Tibial artery (tissue), 4 donors: ENCODE results near the gene BRI3BP.

Experiments
- DNase-seq, 2 donors: peaks; one replicate each; pipeline ENCODE4 v3.0.0-alpha.2; 2019
- H3K27ac ChIP-seq, 2 donors: fragments of 200-600 bp; sonication (generic) in 1 of 2; 1 replicate in 1 of 2; 2 replicates in 1 of 2; pipeline ENCODE4 v1.5.1; 2018 to 2019; ENCODE audit warnings: mild to moderate bottlenecking in 1 of 2
- H3K27me3 ChIP-seq, 2 donors: fragments of 200-600 bp; sonication (generic) in 1 of 2; one replicate each; pipeline versions ENCODE4 v1.5.1 to v1.6.0; 2016 to 2019
- H3K36me3 ChIP-seq, 3 donors: fragments of 200-600 bp; sonication (generic) in 2 of 3; one replicate each; pipeline ENCODE4 v1.5.1; 2016 to 2019; ENCODE audit warnings: mild to moderate bottlenecking in 2 of 3
- H3K4me1 ChIP-seq, 4 donors: fragments of 200-600 bp; sonication (generic) in 2 of 4; 1 replicate in 3 of 4; 2 replicates in 1 of 4; pipeline ENCODE4 v1.5.1; 2016 to 2019
- H3K4me3 ChIP-seq, 2 donors: fragments of 200-600 bp; sonication (generic) in 1 of 2; 1 replicate in 1 of 2; 2 replicates in 1 of 2; pipeline ENCODE4 v1.5.1; 2018 to 2019; ENCODE audit warnings: mild to moderate bottlenecking in 2 of 2
- H3K9me3 ChIP-seq, 3 donors: fragments of 200-600 bp; sonication (generic) in 1 of 3; one replicate each; pipeline ENCODE4 v1.5.1; 2016 to 2019
- intact Hi-C: fragments of 100-400 bp; cut with DNase I; formaldehyde crosslinking; loops from one replicate; pipeline ENCODE4 v1.15.0; 2023; ENCODE audit warnings: low total_unique reads
- TF ChIP-seq, protein P1 (sequence below), 2 experiments: fragments of 200-600 bp in 1 of 2; fragments of 450-650 bp in 1 of 2; IDR thresholded peaks; one replicate each; pipeline ENCODE4 v1.5.1; 2017 to 2019; ENCODE audit warnings: antibody characterized with exemption in 2 of 2, mild to moderate bottlenecking in 1 of 2, moderate library complexity in 1 of 2

Gene BRI3BP

DNA sequence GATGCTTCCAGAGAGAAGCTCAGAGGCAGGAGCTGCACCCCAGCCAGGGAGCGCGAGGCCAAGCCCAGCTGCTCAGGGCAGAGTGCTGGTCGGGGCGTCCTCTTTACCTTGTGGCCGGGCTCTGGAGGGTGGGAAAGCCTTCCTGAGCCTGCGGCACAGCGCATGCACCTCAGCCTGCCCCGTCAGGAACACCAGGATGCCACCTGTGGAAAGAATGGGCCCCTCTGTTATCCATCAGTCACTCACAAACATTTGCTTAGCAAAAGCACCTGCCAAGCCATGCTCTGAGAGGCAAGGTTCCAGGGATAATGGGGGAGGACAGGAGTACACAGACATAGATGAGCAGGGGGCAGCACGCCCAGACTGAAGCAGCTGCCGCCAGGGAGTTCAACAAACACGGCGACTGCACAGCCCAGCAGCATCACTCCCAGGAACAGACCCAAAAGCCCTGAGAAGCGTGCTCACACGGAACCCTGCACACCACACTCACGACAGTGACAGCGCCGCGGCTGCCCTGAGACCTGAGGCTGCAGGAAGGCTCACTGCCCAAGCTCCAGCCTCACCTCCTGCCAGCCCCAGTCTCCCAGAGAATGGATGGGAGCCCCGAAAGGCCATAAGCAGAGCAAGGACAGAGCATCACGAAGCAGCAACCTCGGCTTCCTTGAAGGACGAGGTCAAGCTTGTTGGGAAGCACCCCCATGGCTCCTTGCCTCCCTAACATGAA lies 26.3 kb upstream of the BRI3BP start:
- intact Hi-C loops: no loop called here
- TF ChIP-seq, protein P1, sequence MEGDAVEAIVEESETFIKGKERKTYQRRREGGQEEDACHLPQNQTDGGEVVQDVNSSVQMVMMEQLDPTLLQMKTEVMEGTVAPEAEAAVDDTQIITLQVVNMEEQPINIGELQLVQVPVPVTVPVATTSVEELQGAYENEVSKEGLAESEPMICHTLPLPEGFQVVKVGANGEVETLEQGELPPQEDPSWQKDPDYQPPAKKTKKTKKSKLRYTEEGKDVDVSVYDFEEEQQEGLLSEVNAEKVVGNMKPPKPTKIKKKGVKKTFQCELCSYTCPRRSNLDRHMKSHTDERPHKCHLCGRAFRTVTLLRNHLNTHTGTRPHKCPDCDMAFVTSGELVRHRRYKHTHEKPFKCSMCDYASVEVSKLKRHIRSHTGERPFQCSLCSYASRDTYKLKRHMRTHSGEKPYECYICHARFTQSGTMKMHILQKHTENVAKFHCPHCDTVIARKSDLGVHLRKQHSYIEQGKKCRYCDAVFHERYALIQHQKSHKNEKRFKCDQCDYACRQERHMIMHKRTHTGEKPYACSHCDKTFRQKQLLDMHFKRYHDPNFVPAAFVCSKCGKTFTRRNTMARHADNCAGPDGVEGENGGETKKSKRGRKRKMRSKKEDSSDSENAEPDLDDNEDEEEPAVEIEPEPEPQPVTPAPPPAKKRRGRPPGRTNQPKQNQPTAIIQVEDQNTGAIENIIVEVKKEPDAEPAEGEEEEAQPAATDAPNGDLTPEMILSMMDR (IDR thresholded peaks at IDR 0.05): no peak

DNA sequence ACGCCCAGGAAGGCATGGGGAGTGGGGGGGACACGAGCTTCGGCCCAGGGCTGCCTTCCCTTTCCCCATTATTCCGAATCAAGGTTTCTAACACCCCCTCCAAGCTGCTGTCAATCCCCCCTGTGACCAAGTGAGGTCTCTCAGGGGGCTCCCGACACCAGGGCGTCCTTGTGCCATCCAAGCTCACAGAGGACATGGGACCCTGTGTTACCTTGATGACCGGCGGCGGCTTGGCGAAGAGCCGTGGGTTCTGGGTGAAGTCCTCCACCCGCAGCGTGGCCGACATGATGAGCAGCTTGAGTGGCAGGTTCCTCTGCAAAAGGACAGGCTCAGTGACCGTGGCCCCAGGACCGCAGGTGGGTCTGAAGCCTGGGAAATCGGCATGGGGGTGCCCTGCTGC lies 24.8 kb upstream of the BRI3BP start:
- intact Hi-C loops: no loop called here
- Histone ChIP-seq H3K9me3 (no peaks in the 10 kb centered on the region), H3K27ac (no peak overlapping the region), H3K36me3 (peaks cover 59 to 99% (median 83%) of the 10 kb centered on the region in 3 donors), H3K4me3 (no peak overlapping the region), H3K27me3 (no peaks in the 10 kb centered on the region), H3K4me1 (no peaks in the 10 kb centered on the region)
- TF ChIP-seq, protein P1 (IDR thresholded peaks at IDR 0.05): no peak
- no peak for DNase-seq

More for the DNA sequence above, 26.3 kb upstream of the BRI3BP start:
- no peaks in the 10 kb centered on the region for H3K27me3 ChIP-seq
- peaks cover 66 to 100% (median 86%) of the 10 kb centered on the region in 3 donors for H3K36me3 ChIP-seq
- no peaks in the 10 kb centered on the region for H3K4me1 ChIP-seq
- no peak overlapping the region for H3K27ac ChIP-seq
- no peaks in the 10 kb centered on the region for H3K9me3 ChIP-seq
- no peak overlapping the region for H3K4me3 ChIP-seq
- no peak for DNase-seq

DNA sequence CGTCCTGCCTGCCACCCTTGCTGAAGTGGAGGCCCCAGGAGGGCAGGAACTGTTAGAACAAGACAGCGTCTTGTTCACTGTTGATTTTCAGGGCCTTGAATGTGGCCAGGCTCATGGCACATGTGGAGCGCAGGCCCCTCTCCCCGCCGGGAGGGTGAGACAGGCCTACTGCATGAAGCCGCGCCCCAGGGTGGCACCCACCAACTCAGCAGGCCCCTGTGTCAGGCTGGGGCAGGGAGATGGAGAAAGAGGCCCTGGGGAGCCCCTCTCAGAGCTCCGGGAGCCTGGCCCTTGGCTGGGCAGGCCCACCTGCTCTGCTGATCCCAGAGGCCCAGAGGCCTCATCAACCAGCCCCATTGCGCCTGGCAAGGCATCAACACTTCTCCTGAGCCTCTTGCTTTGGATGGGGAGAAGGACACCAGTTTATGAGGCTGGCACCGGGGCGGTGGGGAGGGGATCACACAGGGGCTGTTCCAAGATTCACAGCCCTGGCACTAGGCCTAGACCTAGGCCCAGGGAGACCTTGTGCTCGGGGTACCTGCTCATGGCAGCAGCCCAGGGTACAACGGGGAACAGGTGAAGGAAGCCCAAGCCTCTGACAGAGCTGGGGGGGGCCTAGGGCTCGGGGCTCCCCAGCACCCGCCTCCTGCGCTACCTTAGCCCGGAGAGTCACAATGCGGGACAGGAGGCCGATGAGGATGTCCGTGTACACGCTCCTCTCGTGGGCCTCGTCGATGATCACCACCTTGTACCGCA lies 22.6 kb upstream of the BRI3BP start:
- TF ChIP-seq, protein P1 (IDR thresholded peaks at IDR 0.05): no peak
- H3K27me3 ChIP-seq: no peaks in the 10 kb centered on the region
- H3K9me3 ChIP-seq: no peaks in the 10 kb centered on the region
- no peak for DNase-seq
- intact Hi-C loops: no loop called here
- no peak overlapping the region for H3K4me3 ChIP-seq
- no peak overlapping the region for H3K27ac ChIP-seq
- H3K36me3 ChIP-seq: peaks cover 57 to 99% (median 78%) of the 10 kb centered on the region in 3 donors
- H3K4me1 ChIP-seq: no peaks in the 10 kb centered on the region

GRCh38 chr12:124971603-124972002 lies 21.8 kb upstream of the BRI3BP start:
- no peak for DNase-seq
- H3K27me3 ChIP-seq: no peaks in the 10 kb centered on the region
- TF ChIP-seq, protein P1 (IDR thresholded peaks at IDR 0.05): no peak
- H3K4me3 ChIP-seq: no peak overlapping the region
- H3K4me1 ChIP-seq: no peaks in the 10 kb centered on the region
- H3K27ac ChIP-seq: no peak overlapping the region
- intact Hi-C loops: no loop called here
- peaks cover 63 to 99% (median 83%) of the 10 kb centered on the region in 3 donors for H3K36me3 ChIP-seq
- no peaks in the 10 kb centered on the region for H3K9me3 ChIP-seq

GRCh38 chr12:124972211-124972610 lies 21.2 kb upstream of the BRI3BP start:
- intact Hi-C loops: no loop called here

More at GRCh38 chr12:124972211-124972610, 21.2 kb upstream of the BRI3BP start:
- no peaks in the 10 kb centered on the region for H3K27me3 ChIP-seq
- no peaks in the 10 kb centered on the region for H3K9me3 ChIP-seq
- H3K4me1 ChIP-seq: no peaks in the 10 kb centered on the region
- H3K36me3 ChIP-seq: peaks cover 63 to 99% (median 83%) of the 10 kb centered on the region in 3 donors
- H3K4me3 ChIP-seq: no peak overlapping the region
- TF ChIP-seq, protein P1 (IDR thresholded peaks at IDR 0.05): no peak
- no peak for DNase-seq
- no peak overlapping the region for H3K27ac ChIP-seq
